ENCODE results near the gene GAR1.
A peak's percentile ranks its signal among the peaks of the same experiment; 100 is the strongest.
"Not testable (repeated sequence)": the region's sequence is repeated elsewhere in the genome, so short reads cannot be mapped to it uniquely, and the experiment has no call there.

GAR1 gene

DNA sequence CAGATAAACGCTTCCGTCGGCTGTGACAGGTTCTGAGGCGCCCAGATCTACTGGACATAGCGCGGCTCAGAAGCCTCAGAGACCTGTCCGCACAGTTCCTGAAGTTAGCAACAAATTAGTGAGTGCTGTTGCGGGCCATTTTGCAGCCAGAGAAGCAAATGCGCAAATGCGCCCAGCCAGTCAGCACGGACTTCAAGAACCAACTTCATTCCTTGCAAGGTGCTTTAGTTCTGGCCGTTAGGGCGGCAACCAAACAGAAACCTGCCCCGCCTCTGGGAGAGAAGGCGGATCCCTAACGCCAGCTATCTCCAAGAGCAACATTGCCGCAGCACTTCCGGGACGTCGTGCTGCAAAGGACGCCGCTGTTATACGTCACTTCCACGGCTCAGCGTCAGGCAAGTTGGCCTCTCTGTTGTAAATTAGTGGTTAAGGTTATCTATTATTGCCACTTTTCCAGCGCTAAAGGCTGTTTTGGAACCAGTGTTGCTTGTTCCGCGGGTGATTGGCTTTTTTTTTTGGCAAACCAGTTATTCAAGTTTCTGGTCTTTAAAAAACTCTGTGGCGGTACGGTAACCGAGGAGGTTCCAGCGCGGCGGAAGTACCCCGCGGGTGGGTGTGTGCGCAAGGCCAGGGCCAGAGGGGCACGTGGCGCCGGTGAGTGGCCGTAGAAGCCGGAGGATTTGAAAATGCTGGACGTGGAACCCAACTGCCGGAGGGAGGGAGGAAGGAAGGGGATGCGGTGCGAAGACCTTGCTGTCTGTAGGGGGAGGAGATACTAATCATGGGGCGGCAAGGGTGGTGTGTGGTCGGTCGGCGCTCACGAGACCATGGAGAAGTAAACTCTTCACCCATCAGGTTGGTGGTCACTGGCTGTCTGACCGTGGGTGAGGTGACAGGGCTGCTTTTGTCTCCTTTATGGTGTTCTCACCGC, at the start of gene GAR1:
GAR1 (plus strand) TSS at position 612 of the 931 bp plus-strand sequence. CDS start 403 bp downstream, outside the sequence.
- Histone ChIP-seq H3K27me3 (ENCODE audit: control insufficient read depth, insufficient read depth, low read length) (no peaks in the 10 kb centered on the region), H3K9ac (ENCODE audit: low read length) (peak within 1 kb of the TSS; percentile 93), H3K9me3 (ENCODE audit: control insufficient read depth, insufficient read depth, low read depth, low read length) (no peaks in the 10 kb centered on the region), H3K27ac (ENCODE audit: low read depth, low read length) (peak within 1 kb of the TSS; percentile 83), H3K36me3 (ENCODE audit: control insufficient read depth, insufficient read depth, low read length) (peaks cover 34% of the 10 kb centered on the region), H3K4me1 (ENCODE audit: control insufficient read depth, insufficient read depth, low read length) (peaks cover 14% of the 10 kb centered on the region), H3K4me3 (ENCODE audit: low read depth, low read length) (peak within 1 kb of the TSS; percentile 83)

DNA sequence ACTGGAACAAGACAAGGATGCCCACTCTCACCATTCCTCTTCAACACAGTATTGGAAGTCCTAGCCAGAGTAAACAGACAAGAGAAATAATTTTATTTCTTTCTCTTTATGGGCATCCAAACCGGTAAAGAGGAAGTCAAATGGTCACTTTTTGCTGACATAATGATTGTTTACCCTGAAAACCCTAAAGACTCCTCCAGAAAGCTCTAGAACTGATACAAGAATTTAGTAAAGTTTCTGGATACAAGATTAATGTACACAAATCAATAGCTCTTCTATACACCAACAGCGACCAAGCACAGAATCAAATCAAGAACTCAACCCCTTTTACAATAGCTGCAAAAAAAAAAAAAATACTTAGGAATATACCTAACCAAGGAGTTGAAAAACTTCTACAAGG, 33.5 kb upstream of the GAR1 start:
- H3K9ac ChIP-seq (ENCODE audit: low read length); H3K9me3 ChIP-seq (ENCODE audit: control insufficient read depth, insufficient read depth, low read depth, low read length); H3K27ac ChIP-seq (ENCODE audit: low read depth, low read length); H3K4me3 ChIP-seq (ENCODE audit: low read depth, low read length); H3K27me3 ChIP-seq (ENCODE audit: control insufficient read depth, insufficient read depth, low read length); H3K36me3 ChIP-seq (ENCODE audit: control insufficient read depth, insufficient read depth, low read length); H3K4me1 ChIP-seq (ENCODE audit: control insufficient read depth, insufficient read depth, low read length): not testable (repeated sequence)

DNA sequence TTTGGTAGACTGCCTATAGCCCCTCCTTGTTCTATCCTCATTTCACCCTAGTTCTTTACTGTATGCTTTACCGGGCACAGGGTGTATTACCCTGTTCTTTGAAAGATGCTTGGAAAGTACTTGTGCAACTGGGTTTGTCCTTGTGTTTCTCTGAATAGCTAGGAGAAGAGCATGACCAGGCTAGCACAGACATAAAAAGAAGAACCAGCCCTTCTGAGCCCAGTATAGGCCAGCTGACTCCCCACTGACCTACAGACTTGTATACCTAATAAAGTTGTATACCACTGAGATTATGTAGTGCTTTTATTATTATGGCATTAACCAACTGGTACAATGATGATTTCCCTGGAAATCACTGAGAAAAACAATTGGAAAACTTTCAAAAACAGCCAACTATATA, 28.7 kb upstream of the GAR1 start:
- Histone ChIP-seq H3K9ac (ENCODE audit: low read length) (no peak overlapping the region), H3K9me3 (ENCODE audit: control insufficient read depth, insufficient read depth, low read depth, low read length) (no peaks in the 10 kb centered on the region), H3K4me1 (ENCODE audit: control insufficient read depth, insufficient read depth, low read length) (no peaks in the 10 kb centered on the region), H3K4me3 (ENCODE audit: low read depth, low read length) (no peak overlapping the region), H3K36me3 (ENCODE audit: control insufficient read depth, insufficient read depth, low read length) (no peaks in the 10 kb centered on the region), H3K27me3 (ENCODE audit: control insufficient read depth, insufficient read depth, low read length) (no peaks in the 10 kb centered on the region), H3K27ac (ENCODE audit: low read depth, low read length) (no peak overlapping the region)

DNA sequence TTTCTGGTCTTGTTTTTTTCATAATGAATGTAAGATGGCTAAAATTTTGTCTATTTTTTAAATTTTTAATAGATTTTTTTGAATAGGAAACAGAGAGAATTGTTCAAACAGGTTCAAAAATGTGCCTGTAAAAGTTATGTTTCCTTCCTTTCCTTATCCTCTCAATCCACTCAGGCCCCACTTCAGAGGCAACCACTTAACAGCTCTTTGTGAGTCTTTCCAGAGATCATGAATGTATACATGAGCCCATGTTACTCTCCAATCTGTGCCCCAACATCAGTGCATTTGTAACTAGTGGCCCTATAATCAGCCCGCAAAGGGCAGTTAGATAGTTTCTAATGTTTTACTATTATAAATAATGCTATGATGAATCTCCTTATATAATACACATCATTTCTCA, 27.8 kb upstream of the GAR1 start:
- no peak overlapping the region for H3K9ac ChIP-seq (ENCODE audit: low read length)
- no peaks in the 10 kb centered on the region for H3K4me1 ChIP-seq (ENCODE audit: control insufficient read depth, insufficient read depth, low read length)
- H3K27me3 ChIP-seq (ENCODE audit: control insufficient read depth, insufficient read depth, low read length), result no peaks in the 10 kb centered on the region
- no peaks in the 10 kb centered on the region for H3K9me3 ChIP-seq (ENCODE audit: control insufficient read depth, insufficient read depth, low read depth, low read length)
- no peak overlapping the region for H3K27ac ChIP-seq (ENCODE audit: low read depth, low read length)
- H3K36me3 ChIP-seq (ENCODE audit: control insufficient read depth, insufficient read depth, low read length), result no peaks in the 10 kb centered on the region
- no peak overlapping the region for H3K4me3 ChIP-seq (ENCODE audit: low read depth, low read length)

DNA sequence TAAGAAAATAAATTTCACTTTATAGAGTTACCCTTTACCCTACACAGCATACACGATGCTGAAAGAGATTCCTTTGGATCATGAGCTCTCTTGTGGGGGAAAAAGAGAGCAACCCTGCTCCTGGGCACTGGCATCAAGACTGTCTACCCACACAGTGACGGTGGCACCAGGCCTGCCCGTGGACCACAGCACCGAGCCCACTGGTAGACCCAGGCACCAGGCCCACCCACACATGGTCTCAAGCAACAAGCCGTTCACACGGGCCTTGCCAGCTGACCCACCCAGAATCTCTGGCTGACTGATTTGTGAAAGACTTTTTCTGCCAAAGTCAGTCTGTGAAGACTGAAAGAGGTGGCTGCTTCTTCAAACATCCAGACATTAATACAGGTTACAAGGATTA, 20.5 kb upstream of the GAR1 start:
- no peak overlapping the region for H3K27ac ChIP-seq (ENCODE audit: low read depth, low read length)
- no peak overlapping the region for H3K4me3 ChIP-seq (ENCODE audit: low read depth, low read length)
- no peak overlapping the region for H3K9ac ChIP-seq (ENCODE audit: low read length)
- H3K4me1 ChIP-seq (ENCODE audit: control insufficient read depth, insufficient read depth, low read length), result no peaks in the 10 kb centered on the region
- no peaks in the 10 kb centered on the region for H3K9me3 ChIP-seq (ENCODE audit: control insufficient read depth, insufficient read depth, low read depth, low read length)
- no peaks in the 10 kb centered on the region for H3K36me3 ChIP-seq (ENCODE audit: control insufficient read depth, insufficient read depth, low read length)
- H3K27me3 ChIP-seq (ENCODE audit: control insufficient read depth, insufficient read depth, low read length), result no peaks in the 10 kb centered on the region

DNA sequence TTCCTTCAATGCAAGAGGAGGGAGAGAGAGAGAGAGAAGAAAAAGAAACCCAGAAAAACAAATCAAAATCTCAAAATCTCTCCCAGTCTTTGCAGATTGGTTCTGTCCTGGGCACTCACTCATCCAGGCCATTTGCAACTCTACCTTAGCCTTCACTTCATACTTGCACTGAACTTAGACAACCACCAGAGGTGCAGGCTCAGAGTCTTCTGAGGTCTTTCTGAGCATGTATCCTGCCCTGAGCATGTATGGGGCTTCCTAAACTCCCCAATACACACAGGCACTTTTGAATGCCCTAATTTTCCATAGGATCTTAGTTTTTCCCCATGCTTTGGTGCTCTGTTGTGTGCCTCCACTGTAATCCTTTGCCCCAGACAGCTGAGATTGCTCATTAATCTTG, 16.7 kb upstream of the GAR1 start:
- H3K9me3 ChIP-seq (ENCODE audit: control insufficient read depth, insufficient read depth, low read depth, low read length), result no peaks in the 10 kb centered on the region
- no peaks in the 10 kb centered on the region for H3K27me3 ChIP-seq (ENCODE audit: control insufficient read depth, insufficient read depth, low read length)
- H3K4me1 ChIP-seq (ENCODE audit: control insufficient read depth, insufficient read depth, low read length), result no peaks in the 10 kb centered on the region
- H3K4me3 ChIP-seq (ENCODE audit: low read depth, low read length), result no peak overlapping the region
- no peaks in the 10 kb centered on the region for H3K36me3 ChIP-seq (ENCODE audit: control insufficient read depth, insufficient read depth, low read length)
- no peak overlapping the region for H3K9ac ChIP-seq (ENCODE audit: low read length)
- H3K27ac ChIP-seq (ENCODE audit: low read depth, low read length), result no peak overlapping the region

DNA sequence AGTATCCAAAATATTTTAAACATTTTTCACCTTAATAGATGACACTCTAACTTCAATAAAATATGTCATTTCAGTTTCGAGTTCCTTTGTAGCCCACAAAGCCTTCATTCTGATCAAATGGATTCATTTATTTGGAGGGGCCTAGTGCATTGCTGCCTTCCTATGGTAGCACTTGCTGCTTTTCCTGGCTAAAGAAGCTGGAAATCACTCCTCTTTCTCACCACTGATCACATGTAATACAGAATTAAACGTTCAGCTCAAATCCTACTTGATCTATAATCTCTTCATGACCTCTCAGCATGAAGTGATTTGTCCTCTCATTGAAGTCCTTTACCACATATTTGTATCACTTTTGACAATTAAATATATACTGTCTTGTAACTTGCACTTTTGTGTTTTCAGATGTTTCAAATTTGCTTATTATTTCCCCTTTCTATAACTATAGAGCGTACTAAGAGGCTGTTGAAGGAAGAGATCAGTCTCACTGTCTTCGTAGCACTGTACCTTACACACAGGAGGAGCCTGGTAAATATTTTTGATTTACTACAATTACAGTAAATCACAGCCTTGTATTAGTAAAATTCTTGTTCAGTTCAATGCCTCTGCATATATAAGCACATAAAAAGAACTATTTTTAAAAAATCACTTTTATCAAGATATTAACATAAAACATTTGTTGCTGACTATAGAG, 14.3 kb upstream of the GAR1 start:
- H3K27ac ChIP-seq (ENCODE audit: low read depth, low read length), result no peak overlapping the region
- H3K9me3 ChIP-seq (ENCODE audit: control insufficient read depth, insufficient read depth, low read depth, low read length), result no peaks in the 10 kb centered on the region
- no peaks in the 10 kb centered on the region for H3K27me3 ChIP-seq (ENCODE audit: control insufficient read depth, insufficient read depth, low read length)
- no peak overlapping the region for H3K4me3 ChIP-seq (ENCODE audit: low read depth, low read length)
- no peak overlapping the region for H3K9ac ChIP-seq (ENCODE audit: low read length)
- H3K4me1 ChIP-seq (ENCODE audit: control insufficient read depth, insufficient read depth, low read length), result no peaks in the 10 kb centered on the region
- H3K36me3 ChIP-seq (ENCODE audit: control insufficient read depth, insufficient read depth, low read length), result no peaks in the 10 kb centered on the region

DNA sequence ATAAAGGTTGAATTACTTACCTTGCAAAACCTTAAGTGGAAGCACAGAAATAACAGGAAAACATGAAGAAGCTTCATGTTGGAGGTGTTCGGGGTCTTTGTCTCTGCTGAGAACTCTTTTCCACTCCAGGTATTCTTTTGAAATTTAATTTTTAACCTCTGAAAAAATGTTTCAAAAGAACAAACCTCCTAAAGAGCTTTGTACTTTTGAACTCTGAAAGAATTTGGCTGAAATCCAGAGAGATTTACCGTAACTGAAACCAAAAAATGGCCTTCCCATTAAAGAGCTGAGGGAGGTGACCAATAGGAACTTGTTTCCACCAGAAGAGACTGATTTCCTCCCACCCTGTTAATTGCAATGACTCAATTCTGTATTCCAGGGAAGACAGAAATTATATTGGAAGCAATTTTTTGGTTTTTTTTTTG, 13.7 kb upstream of the GAR1 start, which contains the start of gene CFI:
CFI (minus strand) TSS at position 105 of the 425 bp plus-strand sequence; CDS start at position 77, 28 bp downstream.
- H3K4me1 ChIP-seq (ENCODE audit: control insufficient read depth, insufficient read depth, low read length), result no peaks in the 10 kb centered on the region

DNA sequence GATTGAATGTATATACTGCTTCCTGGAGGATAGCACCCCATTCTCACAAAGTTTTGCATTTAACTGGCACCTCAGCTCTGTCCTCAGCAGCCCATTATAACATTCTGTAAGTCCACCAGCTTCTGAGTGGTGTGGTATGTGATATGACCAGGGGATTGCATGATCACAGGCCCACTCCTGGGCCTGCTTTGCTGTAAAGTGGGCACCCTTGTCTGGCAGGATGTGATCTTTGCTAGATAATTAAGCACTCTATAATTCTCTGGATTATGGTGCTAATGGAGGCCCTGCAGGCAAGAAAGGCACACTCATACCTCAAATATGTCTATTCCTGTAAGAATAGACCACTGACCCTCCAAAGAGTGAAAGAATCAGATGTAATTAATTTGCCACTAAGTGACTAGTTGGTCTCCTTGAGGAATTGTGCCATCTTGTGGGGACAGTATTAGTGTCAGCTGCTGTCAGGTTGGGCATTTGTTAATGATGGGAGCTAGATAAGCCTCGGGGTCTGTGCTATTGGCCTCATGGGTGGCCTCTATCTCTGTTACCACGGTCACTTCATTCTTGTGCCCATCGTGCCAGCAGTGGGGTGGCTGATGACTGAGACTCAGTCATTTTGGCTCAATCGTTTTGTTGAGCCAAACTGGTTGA, 11.5 kb upstream of the GAR1 start:
- Histone ChIP-seq H3K9ac (ENCODE audit: low read length) (no peak overlapping the region), H3K9me3 (ENCODE audit: control insufficient read depth, insufficient read depth, low read depth, low read length) (no peaks in the 10 kb centered on the region), H3K27me3 (ENCODE audit: control insufficient read depth, insufficient read depth, low read length) (no peaks in the 10 kb centered on the region), H3K4me1 (ENCODE audit: control insufficient read depth, insufficient read depth, low read length) (no peaks in the 10 kb centered on the region), H3K27ac (ENCODE audit: low read depth, low read length) (no peak overlapping the region), H3K36me3 (ENCODE audit: control insufficient read depth, insufficient read depth, low read length) (no peaks in the 10 kb centered on the region), H3K4me3 (ENCODE audit: low read depth, low read length) (no peak overlapping the region)

More for the DNA sequence above, 13.7 kb upstream of the GAR1 start, which contains the start of gene CFI:
- Histone ChIP-seq H3K9me3 (ENCODE audit: control insufficient read depth, insufficient read depth, low read depth, low read length) (no peaks in the 10 kb centered on the region), H3K27ac (ENCODE audit: low read depth, low read length) (no peak within 1 kb of the TSS), H3K4me3 (ENCODE audit: low read depth, low read length) (no peak within 1 kb of the TSS), H3K27me3 (ENCODE audit: control insufficient read depth, insufficient read depth, low read length) (no peaks in the 10 kb centered on the region), H3K36me3 (ENCODE audit: control insufficient read depth, insufficient read depth, low read length) (no peaks in the 10 kb centered on the region), H3K9ac (ENCODE audit: low read length) (no peak within 1 kb of the TSS)

DNA sequence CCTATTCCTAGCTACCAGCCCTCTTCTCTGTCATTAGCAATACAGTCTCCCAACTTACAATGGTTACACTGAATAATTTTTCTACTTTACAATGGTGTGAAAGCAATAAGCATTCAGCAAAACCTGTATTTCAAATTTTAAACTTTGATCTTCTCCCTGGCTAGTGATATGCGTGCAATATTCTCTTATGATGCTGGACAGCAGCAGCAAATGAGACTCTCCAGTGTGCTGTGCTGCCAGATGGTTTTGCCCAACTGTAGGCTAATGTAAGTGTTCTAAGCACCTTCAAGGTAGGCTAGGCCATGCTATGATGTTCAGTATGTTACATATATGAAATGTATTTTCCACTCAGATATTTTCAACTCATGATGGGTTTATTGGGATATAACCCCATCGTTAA, 5.9 kb upstream of the GAR1 start:
- no peak overlapping the region for H3K27ac ChIP-seq (ENCODE audit: low read depth, low read length)
- H3K9me3 ChIP-seq (ENCODE audit: control insufficient read depth, insufficient read depth, low read depth, low read length), result no peaks in the 10 kb centered on the region
- H3K4me3 ChIP-seq (ENCODE audit: low read depth, low read length), result no peak overlapping the region
- H3K4me1 ChIP-seq (ENCODE audit: control insufficient read depth, insufficient read depth, low read length), result peaks cover 14% of the 10 kb centered on the region
- H3K27me3 ChIP-seq (ENCODE audit: control insufficient read depth, insufficient read depth, low read length), result no peaks in the 10 kb centered on the region
- no peak overlapping the region for H3K9ac ChIP-seq (ENCODE audit: low read length)
- no peaks in the 10 kb centered on the region for H3K36me3 ChIP-seq (ENCODE audit: control insufficient read depth, insufficient read depth, low read length)
